Peyer's patch (tissue), 4 donors: ENCODE results near the gene EYA2. TPM values are rescaled to one million over a fixed set of nuclear protein-coding genes. Genes with fewer than 3 reads are reported as not detected.

Source experiments
- DNase-seq, 3 donors: peaks; one replicate each; pipeline ENCODE4 v3.0.0-alpha.2; 2017 to 2019
- H3K27ac ChIP-seq, 4 donors: fragments of 200-600 bp; sonication (generic); one replicate each; pipeline ENCODE4 v1.5.1; 2016 to 2019
- H3K27me3 ChIP-seq, 2 donors: fragments of 200-600 bp; sonication (generic); one replicate each; pipeline ENCODE4 v1.5.1; 2019
- H3K36me3 ChIP-seq, 3 donors: fragments of 200-600 bp; sonication (generic); one replicate each; pipeline ENCODE4 v1.5.1; 2016 to 2019
- H3K4me1 ChIP-seq, 4 donors: fragments of 200-600 bp; sonication (generic); one replicate each; pipeline ENCODE4 v1.5.1; 2016 to 2019
- H3K4me3 ChIP-seq, 4 donors: fragments of 200-600 bp; sonication (generic); 1 replicate in 3 of 4; 2 replicates in 1 of 4; pipeline ENCODE4 v1.5.1; 2016 to 2019; ENCODE audit warnings: mild to moderate bottlenecking in 1 of 4
- H3K9me3 ChIP-seq, 4 donors: fragments of 200-600 bp; sonication (generic); one replicate each; pipeline ENCODE4 v1.5.1; 2016 to 2019; ENCODE audit warnings: mild to moderate bottlenecking in 1 of 4
- POLR2A ChIP-seq, 2 donors: fragments of 450-650 bp; IDR thresholded peaks; one replicate each; pipeline ENCODE4 v1.5.1; 2017; ENCODE audit warnings: antibody characterized with exemption in 2 of 2, mild to moderate bottlenecking in 2 of 2, moderate library complexity in 2 of 2
- total RNA-seq, 4 donors: library from RNA; depleted of rRNA; stranded (reverse); fragments of >200 nt; gene quantifications; one replicate each; pipeline ENCODE4 v1.1.0, GENCODE V29; 2016
- TF ChIP-seq, protein P1 (sequence below), 6 experiments: fragments of 450-650 bp in 4 of 6; fragments of 200-600 bp in 2 of 6; sonication (generic) in 1 of 6; IDR thresholded peaks; one replicate each; pipeline ENCODE4 v1.5.1; 2017 to 2019; ENCODE audit warnings: antibody characterized with exemption in 6 of 6, mild to moderate bottlenecking in 3 of 6, moderate library complexity in 1 of 6

EYA2 gene
- total RNA-seq, 4 donors from 2014 or later, result 0.40 to 1.7 TPM; not detected in 2

DNA sequence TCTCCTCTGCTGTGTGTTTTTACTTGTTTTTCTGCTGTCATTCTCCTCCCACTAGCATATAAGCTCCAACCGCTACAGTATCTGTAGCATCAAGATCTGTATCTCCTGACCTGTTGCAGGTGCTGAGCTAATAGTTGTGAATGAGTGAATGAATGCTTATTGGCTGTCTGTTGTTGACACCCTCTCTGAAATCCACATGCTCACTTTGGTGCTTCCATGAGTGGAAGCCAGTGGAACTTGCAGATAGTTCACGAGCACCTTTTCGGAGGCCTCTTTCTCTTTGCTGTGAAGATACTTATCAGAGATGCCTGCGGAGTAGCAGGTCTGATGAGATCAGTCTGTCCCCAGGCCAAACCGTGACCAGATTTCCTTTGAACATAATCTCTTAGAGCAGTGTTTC lies 117.3 kb downstream of the EYA2 start:
- Histone ChIP-seq H3K4me3 (no peak overlapping the region), H3K27ac (no peak overlapping the region), H3K36me3 (no peaks in the 10 kb centered on the region), H3K27me3 (no peaks in the 10 kb centered on the region), H3K9me3 (no peaks in the 10 kb centered on the region), H3K4me1 (no peaks in the 10 kb centered on the region)
- DNase-seq, result no peak
- no peak for TF ChIP-seq POLR2A (IDR thresholded peaks at IDR 0.05)
- TF ChIP-seq, protein P1, sequence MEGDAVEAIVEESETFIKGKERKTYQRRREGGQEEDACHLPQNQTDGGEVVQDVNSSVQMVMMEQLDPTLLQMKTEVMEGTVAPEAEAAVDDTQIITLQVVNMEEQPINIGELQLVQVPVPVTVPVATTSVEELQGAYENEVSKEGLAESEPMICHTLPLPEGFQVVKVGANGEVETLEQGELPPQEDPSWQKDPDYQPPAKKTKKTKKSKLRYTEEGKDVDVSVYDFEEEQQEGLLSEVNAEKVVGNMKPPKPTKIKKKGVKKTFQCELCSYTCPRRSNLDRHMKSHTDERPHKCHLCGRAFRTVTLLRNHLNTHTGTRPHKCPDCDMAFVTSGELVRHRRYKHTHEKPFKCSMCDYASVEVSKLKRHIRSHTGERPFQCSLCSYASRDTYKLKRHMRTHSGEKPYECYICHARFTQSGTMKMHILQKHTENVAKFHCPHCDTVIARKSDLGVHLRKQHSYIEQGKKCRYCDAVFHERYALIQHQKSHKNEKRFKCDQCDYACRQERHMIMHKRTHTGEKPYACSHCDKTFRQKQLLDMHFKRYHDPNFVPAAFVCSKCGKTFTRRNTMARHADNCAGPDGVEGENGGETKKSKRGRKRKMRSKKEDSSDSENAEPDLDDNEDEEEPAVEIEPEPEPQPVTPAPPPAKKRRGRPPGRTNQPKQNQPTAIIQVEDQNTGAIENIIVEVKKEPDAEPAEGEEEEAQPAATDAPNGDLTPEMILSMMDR (IDR thresholded peaks at IDR 0.05), result no peak

DNA sequence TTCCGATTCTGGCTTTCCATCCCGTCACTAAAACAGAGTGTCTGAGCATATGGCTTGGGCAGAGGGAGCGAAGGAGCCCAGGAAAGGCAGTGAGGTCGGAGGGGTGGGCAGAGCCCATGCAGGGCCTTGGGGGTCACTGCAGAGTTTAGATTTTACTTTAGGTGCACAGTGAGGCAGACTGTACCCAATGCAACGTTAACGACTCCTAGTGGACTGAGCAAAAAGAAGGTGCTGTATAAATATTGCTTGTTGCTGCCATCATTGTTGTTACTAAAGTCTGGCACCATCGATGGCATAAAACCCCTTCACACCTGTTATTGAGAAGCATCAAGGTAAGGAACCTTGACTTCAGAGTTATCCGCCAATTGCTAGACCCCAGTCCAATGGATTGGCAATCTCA lies 119.0 kb downstream of the EYA2 start:
- H3K4me3 ChIP-seq, result no peak overlapping the region
- H3K4me1 ChIP-seq, result no peaks in the 10 kb centered on the region
- H3K27me3 ChIP-seq, result no peaks in the 10 kb centered on the region
- H3K9me3 ChIP-seq, result no peaks in the 10 kb centered on the region
- no peak for DNase-seq
- no peak for TF ChIP-seq POLR2A (IDR thresholded peaks at IDR 0.05)
- TF ChIP-seq, protein P1 (IDR thresholded peaks at IDR 0.05), result no peak
- H3K36me3 ChIP-seq, result no peaks in the 10 kb centered on the region
- no peak overlapping the region for H3K27ac ChIP-seq

DNA sequence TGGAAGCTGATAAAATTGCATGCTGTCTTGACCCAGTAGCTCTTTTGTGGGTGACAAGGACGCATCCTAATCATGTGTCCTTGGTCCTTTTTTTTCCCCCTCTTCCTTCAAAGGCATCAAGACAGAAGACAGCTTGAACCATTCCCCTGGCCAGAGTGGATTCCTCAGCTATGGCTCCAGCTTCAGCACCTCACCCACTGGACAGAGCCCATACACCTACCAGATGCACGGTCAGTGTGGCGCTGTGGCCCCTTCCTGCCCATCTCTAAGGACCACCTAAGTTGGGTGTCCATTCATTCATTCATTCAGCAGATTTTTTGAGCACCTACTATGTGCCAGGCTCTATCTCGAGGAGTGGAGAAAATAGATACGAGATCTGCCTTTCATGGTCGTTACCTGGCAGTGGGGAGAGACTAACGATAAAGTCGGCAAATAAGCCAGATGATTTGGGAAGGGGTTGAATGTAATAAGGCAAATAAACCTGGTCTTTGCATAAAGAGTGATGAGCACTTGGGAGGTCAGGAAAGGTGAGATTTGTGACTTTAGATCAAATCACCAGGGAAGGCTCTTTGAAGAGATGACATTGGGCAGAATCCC lies 121.5 kb downstream of the EYA2 start:
- Histone ChIP-seq H3K9me3 (no peaks in the 10 kb centered on the region), H3K27ac (no peak overlapping the region), H3K27me3 (no peaks in the 10 kb centered on the region), H3K36me3 (no peaks in the 10 kb centered on the region), H3K4me1 (no peaks in the 10 kb centered on the region), H3K4me3 (no peak overlapping the region)
- TF ChIP-seq, protein P1 (IDR thresholded peaks at IDR 0.05), result no peak
- no peak for TF ChIP-seq POLR2A (IDR thresholded peaks at IDR 0.05)
- DNase-seq, result no peak

DNA sequence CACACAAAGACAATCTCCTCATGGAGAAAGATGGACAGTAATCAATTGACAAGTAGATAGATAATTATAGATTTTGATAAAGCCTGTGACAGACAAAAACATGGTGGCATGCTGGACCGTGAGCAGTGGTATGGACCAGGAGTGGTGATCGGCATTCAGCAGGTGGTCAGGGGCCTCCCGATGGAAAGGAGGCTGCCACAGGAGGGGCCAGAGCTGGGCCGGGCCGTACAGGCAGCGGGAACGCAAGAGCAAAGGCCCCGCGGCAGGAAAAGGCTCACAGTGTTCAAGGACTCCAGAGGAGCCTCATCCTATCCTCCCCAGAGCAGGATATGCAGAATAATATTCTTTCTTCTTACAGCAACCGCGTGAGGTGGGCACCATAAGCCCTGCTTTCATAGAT lies 123.7 kb downstream of the EYA2 start:
- Histone ChIP-seq H3K27ac (no peak overlapping the region), H3K4me3 (no peak overlapping the region), H3K4me1 (no peaks in the 10 kb centered on the region), H3K36me3 (no peaks in the 10 kb centered on the region), H3K9me3 (no peaks in the 10 kb centered on the region), H3K27me3 (no peaks in the 10 kb centered on the region)
- no peak for TF ChIP-seq POLR2A (IDR thresholded peaks at IDR 0.05)
- TF ChIP-seq, protein P1 (IDR thresholded peaks at IDR 0.05), result no peak
- no peak for DNase-seq

DNA sequence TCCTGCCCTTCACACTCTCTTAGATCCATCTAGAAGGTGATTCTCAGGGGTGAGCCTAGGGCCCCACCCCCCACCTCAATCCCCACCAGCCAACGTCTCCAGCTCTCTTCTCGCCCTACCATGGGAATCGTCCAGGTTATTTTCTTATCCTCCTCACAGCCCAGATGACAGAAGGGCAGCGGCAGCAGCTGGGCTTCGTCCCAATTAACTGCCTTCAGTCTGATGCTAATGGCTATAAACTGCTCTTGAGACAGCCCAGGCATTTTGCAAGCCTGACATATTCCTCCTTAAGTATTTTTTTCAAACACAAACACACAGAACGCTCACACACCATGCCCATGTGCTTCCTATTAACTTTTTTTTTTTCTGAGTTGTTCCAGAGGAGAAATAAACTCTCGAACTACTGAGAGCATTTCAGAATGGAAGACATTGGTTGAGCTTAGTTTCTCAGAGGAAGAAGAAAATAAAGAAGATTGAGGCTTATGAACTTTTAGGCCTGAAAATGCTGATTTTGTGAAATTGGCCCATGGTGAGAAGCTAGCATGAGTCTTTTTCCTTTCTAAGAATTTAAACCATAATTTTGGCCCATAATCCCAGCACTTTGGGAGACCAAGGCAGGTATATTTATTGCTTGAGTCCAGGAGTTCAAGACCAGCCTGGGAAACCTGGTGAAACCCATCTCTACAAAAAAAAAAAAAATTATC lies 124.6 kb downstream of the EYA2 start:
- TF ChIP-seq, protein P1 (IDR thresholded peaks at IDR 0.05), result no peak
- no peak for TF ChIP-seq POLR2A (IDR thresholded peaks at IDR 0.05)
- Histone ChIP-seq H3K4me3 (no peak overlapping the region), H3K27ac (no peak overlapping the region), H3K27me3 (no peaks in the 10 kb centered on the region), H3K36me3 (no peaks in the 10 kb centered on the region), H3K9me3 (no peaks in the 10 kb centered on the region), H3K4me1 (no peaks in the 10 kb centered on the region)
- no peak for DNase-seq
